ENCODE measurements around the gene ROPN1. TPM values are rescaled to one million over a fixed set of nuclear protein-coding genes. Genes with fewer than 3 reads are reported as not detected.
"Not testable (repeated sequence)": the region's sequence is repeated elsewhere in the genome, so short reads cannot be mapped to it uniquely, and the experiment has no call there.

Gene ROPN1
- not detected for total RNA-seq

- DNase-seq (ENCODE audit: low spot score in 2 of 2) = not testable (repeated sequence)
- H3K4me3 ChIP-seq = peak within 1 kb of the TSS in 1 of 2 donors; percentile 49
Observed at GRCh38 chr3:123991730-123992588, at the start of gene ROPN1. ROPN1 (minus strand) TSS chr3:123992124; CDS start chr3:123980481, 11,643 bp downstream.

DNA sequence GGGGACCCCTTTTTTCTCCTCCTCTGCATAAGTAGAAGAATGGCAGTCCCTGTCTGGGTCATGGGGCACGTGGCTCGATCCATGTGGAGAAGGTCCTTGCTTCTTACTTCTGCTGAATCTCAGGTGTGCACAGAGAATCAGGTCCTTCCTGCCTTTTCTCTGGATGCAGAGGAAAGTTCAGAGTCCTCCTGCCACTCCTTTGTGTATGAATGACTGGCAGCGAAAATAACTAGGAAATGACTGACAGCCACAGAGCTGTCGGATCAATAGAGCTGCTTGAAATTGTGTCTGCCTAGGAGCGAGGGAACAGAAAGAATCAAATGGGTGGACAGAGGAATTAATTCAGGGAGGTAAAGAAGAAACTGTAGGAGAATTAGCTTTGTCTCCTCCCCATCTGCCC lies 49.6 kb upstream of the ROPN1 start:
- H3K9me3 ChIP-seq = no peaks in the 10 kb centered on the region
- no peak overlapping the region for H3K4me3 ChIP-seq
- TF ChIP-seq, protein P1, sequence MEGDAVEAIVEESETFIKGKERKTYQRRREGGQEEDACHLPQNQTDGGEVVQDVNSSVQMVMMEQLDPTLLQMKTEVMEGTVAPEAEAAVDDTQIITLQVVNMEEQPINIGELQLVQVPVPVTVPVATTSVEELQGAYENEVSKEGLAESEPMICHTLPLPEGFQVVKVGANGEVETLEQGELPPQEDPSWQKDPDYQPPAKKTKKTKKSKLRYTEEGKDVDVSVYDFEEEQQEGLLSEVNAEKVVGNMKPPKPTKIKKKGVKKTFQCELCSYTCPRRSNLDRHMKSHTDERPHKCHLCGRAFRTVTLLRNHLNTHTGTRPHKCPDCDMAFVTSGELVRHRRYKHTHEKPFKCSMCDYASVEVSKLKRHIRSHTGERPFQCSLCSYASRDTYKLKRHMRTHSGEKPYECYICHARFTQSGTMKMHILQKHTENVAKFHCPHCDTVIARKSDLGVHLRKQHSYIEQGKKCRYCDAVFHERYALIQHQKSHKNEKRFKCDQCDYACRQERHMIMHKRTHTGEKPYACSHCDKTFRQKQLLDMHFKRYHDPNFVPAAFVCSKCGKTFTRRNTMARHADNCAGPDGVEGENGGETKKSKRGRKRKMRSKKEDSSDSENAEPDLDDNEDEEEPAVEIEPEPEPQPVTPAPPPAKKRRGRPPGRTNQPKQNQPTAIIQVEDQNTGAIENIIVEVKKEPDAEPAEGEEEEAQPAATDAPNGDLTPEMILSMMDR (IDR thresholded peaks at IDR 0.05) = no peak
- no peaks in the 10 kb centered on the region for H3K27me3 ChIP-seq
- peaks cover 3 to 24% of the 10 kb centered on the region in 2 donors for H3K4me1 ChIP-seq
- DNase-seq (ENCODE audit: low spot score in 2 of 2) = no peak
- intact Hi-C loops (cut with DNase I) = no loop called here
- no peaks in the 10 kb centered on the region for H3K36me3 ChIP-seq
- H3K27ac ChIP-seq = peak overlapping the region in 1 of 2 donors; percentile 44

More at GRCh38 chr3:123991730-123992588, at the start of gene ROPN1:
- H3K4me1 ChIP-seq; H3K36me3 ChIP-seq; H3K27me3 ChIP-seq; H3K9me3 ChIP-seq; intact Hi-C loops (cut with DNase I): not testable (repeated sequence)
- H3K27ac ChIP-seq = peak within 1 kb of the TSS in 1 of 2 donors; percentile 70

- H3K27me3 ChIP-seq = no peaks in the 10 kb centered on the region
- peaks cover 3 to 21% of the 10 kb centered on the region in 2 donors for H3K4me1 ChIP-seq
- no peaks in the 10 kb centered on the region for H3K36me3 ChIP-seq
- peak overlapping the region in 1 of 2 donors; percentile 85 for H3K4me3 ChIP-seq
- H3K9me3 ChIP-seq = no peaks in the 10 kb centered on the region
- TF ChIP-seq, protein P1 (IDR thresholded peaks at IDR 0.05) = no peak
- no peak for DNase-seq (ENCODE audit: low spot score in 2 of 2)
- H3K27ac ChIP-seq = peak overlapping the region in 1 of 2 donors; percentile 34
- intact Hi-C loops (cut with DNase I) = loop anchor here (2.0 kb wide), 1 partner anchor 19 kb away; no protein-coding TSS in a partner anchor
Observed at GRCh38 chr3:124037326-124037725, 45.4 kb upstream of the ROPN1 start.

DNA sequence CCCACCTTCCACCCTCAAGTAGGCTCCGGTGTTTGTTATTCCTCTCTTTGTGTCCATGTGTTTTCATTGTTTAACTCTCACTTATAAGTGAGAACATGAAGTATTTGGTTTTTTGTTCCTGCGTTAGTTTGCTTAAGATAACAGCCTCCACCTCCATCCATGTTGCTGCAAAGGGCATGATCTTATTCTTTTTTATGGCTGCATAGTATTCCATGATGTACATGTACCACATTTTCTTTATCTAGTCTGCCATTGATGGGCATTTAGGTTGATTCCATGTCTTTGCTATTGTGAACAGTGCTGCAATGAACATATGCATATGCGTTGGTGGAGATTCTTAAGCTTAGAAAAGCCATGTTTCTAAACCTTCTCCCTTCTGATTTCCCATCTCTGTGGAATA lies 44.3 kb upstream of the ROPN1 start:
- intact Hi-C loops (cut with DNase I) = loop anchor here (2.0 kb wide), 1 partner anchor 21 kb away; no protein-coding TSS in a partner anchor
- not testable (repeated sequence) for H3K9me3 ChIP-seq; DNase-seq (ENCODE audit: low spot score in 2 of 2); H3K36me3 ChIP-seq; H3K27me3 ChIP-seq
- Histone ChIP-seq H3K27ac (peak overlapping the region in 1 of 2 donors; percentile 81), H3K4me3 (peak overlapping the region in 1 of 2 donors; percentile 85), H3K4me1 (peaks cover 3 to 13% of the 10 kb centered on the region in 2 donors)

GRCh38 chr3:124035463-124036121 lies 43.7 kb upstream of the ROPN1 start:
- intact Hi-C loops (cut with DNase I) = loop anchor here (2.0 kb wide), 1 partner anchor 21 kb away; no protein-coding TSS in a partner anchor
- peaks cover 0 to 13% of the 10 kb centered on the region in 2 donors for H3K4me1 ChIP-seq
- no peaks in the 10 kb centered on the region for H3K9me3 ChIP-seq
- TF ChIP-seq, protein P1 (IDR thresholded peaks at IDR 0.05) = no peak
- no peaks in the 10 kb centered on the region for H3K27me3 ChIP-seq
- H3K4me3 ChIP-seq = peak overlapping the region; percentile 85 to 96
- no peak for DNase-seq (ENCODE audit: low spot score in 2 of 2)
- no peaks in the 10 kb centered on the region for H3K36me3 ChIP-seq
- peak overlapping the region in 1 of 2 donors; percentile 81 for H3K27ac ChIP-seq

- Histone ChIP-seq H3K4me3 (peak overlapping the region; percentile 85 to 96), H3K27me3 (no peaks in the 10 kb centered on the region), H3K27ac (peak overlapping the region; percentile 81 to 90), H3K9me3 (no peaks in the 10 kb centered on the region), H3K36me3 (no peaks in the 10 kb centered on the region), H3K4me1 (peaks cover 0 to 12% of the 10 kb centered on the region in 2 donors)
- intact Hi-C loops (cut with DNase I) = no loop called here
- DNase-seq (ENCODE audit: low spot score in 2 of 2) = no peak
- TF ChIP-seq, protein P1 (IDR thresholded peaks at IDR 0.05) = no peak
Observed at GRCh38 chr3:124034844-124035152, 42.9 kb upstream of the ROPN1 start.
